Neutrophil (primary cell): ENCODE results near the gene TTLL4.

Experiments used
- H3K27ac ChIP-seq: fragments of 200-600 bp; sonication (generic); 2 replicates; pipeline ENCODE4 v1.5.1; 2016; ENCODE audit warnings: mild to moderate bottlenecking, moderate library complexity
- H3K27me3 ChIP-seq: fragments of 200-600 bp; sonication (generic); 2 replicates; pipeline ENCODE4 v1.6.0; 2016; ENCODE audit warnings: mild to moderate bottlenecking
- H3K36me3 ChIP-seq: fragments of 200-600 bp; sonication (generic); 2 replicates; pipeline ENCODE4 v1.5.1; 2017
- H3K4me1 ChIP-seq, 2 experiments: fragments of 200-600 bp in 1 of 2; sonication (generic) in 1 of 2; 1 replicate in 1 of 2; 2 replicates in 1 of 2; pipeline versions ENCODE4 v1.5.1 to v1.6.1; 2013 to 2016; ENCODE audit warnings: low read depth in 1 of 2, low read length in 1 of 2, mild to moderate bottlenecking in 1 of 2, moderate library complexity in 1 of 2; ENCODE audit not compliant: control insufficient read depth in 1 of 2, insufficient read depth in 1 of 2
- H3K4me3 ChIP-seq, 2 experiments: fragments of 200-600 bp in 1 of 2; sonication (generic) in 1 of 2; 1 replicate in 1 of 2; 2 replicates in 1 of 2; pipeline ENCODE4 v1.5.1; 2013 to 2016; ENCODE audit warnings: low read depth in 1 of 2, low read length in 1 of 2, mild to moderate bottlenecking in 1 of 2, moderate library complexity in 1 of 2
- H3K9me3 ChIP-seq: fragments of 200-600 bp; sonication (generic); 2 replicates; pipeline ENCODE4 v1.5.1; 2016
- TF ChIP-seq, protein P1 (sequence below): fragments of 200-600 bp; sonication (generic); IDR thresholded peaks from 2 replicates; pipeline ENCODE4 v1.5.1; 2016; ENCODE audit warnings: antibody characterized with exemption

TTLL4 gene

DNA sequence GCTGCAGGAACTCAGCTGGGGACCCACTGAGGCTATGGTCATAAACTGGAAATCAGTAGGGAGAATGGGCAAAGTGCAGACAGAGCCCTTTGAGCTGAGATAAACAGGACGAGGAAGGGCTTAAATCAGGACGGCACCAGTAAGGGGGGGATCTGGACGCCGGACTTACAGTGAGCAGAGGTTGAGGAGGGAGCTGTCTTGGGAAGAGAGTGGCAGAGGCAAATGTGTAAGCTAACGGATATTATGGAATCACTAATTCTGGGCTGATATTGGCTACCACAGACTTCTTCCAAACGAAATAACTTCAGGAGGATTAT lies 71.9 kb downstream of the TTLL4 start:
- no peaks in the 10 kb centered on the region for H3K9me3 ChIP-seq
- H3K27ac ChIP-seq = peak overlapping the region; percentile 60
- H3K4me3 ChIP-seq = peak overlapping the region; percentile 52 to 54
- peaks cover 81% of the 10 kb centered on the region for H3K27me3 ChIP-seq
- peaks cover 0 to 8% of the 10 kb centered on the region in 2 experiments for H3K4me1 ChIP-seq
- H3K36me3 ChIP-seq = no peaks in the 10 kb centered on the region
- TF ChIP-seq, protein P1, sequence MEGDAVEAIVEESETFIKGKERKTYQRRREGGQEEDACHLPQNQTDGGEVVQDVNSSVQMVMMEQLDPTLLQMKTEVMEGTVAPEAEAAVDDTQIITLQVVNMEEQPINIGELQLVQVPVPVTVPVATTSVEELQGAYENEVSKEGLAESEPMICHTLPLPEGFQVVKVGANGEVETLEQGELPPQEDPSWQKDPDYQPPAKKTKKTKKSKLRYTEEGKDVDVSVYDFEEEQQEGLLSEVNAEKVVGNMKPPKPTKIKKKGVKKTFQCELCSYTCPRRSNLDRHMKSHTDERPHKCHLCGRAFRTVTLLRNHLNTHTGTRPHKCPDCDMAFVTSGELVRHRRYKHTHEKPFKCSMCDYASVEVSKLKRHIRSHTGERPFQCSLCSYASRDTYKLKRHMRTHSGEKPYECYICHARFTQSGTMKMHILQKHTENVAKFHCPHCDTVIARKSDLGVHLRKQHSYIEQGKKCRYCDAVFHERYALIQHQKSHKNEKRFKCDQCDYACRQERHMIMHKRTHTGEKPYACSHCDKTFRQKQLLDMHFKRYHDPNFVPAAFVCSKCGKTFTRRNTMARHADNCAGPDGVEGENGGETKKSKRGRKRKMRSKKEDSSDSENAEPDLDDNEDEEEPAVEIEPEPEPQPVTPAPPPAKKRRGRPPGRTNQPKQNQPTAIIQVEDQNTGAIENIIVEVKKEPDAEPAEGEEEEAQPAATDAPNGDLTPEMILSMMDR = no peak

DNA sequence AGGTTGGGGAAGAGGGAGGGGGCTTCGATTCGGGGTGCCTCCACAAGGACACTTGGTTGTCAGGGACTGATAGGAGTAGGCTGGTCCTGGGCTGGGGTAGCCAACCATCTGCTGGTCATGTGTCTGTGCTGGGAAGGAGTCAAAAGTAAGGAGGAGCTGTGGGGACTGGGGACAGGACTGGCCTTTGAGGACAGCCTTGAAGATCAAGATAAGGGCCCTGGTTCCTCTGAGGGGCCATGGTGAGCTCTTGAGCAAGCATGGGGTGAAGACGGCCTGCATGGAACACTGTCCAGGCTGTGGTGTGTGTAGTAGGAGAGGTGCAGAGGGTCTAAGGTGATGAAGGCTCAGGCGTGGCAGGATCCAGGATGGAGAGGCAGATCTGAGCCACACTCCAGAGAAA lies 73.1 kb downstream of the TTLL4 start:
- TF ChIP-seq, protein P1 = no peak
- peaks cover 0 to 8% of the 10 kb centered on the region in 2 experiments for H3K4me1 ChIP-seq
- H3K36me3 ChIP-seq = no peaks in the 10 kb centered on the region
- peak overlapping the region in 1 of 2 experiments; percentile 31 for H3K4me3 ChIP-seq
- peaks cover 81% of the 10 kb centered on the region for H3K27me3 ChIP-seq
- H3K27ac ChIP-seq = peak overlapping the region; percentile 6
- no peaks in the 10 kb centered on the region for H3K9me3 ChIP-seq

DNA sequence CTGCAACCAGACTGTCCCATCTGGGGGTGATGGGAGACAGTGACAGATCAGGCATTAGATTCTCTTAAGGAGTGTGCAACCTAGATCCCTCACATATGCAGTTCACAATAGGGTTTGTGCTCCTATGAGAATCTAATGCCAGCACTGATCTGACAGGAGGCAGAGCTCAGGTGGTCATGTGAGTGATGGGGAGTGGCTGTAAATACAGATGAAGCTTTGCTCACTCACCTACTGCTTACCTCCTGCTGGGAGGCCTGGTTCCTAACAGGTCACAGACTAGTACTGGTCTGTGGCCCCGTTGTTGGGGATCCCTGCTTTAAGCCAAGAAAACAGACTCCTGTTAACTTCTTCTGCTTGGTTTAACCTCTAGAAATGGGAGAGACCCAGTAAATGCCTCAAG lies 74.5 kb downstream of the TTLL4 start:
- no peaks in the 10 kb centered on the region for H3K36me3 ChIP-seq
- H3K27ac ChIP-seq = no peak overlapping the region
- peaks cover 68% of the 10 kb centered on the region for H3K27me3 ChIP-seq
- peaks cover 0 to 8% of the 10 kb centered on the region in 2 experiments for H3K4me1 ChIP-seq
- H3K9me3 ChIP-seq = no peaks in the 10 kb centered on the region
- TF ChIP-seq, protein P1 = no peak
- no peak overlapping the region for H3K4me3 ChIP-seq

DNA sequence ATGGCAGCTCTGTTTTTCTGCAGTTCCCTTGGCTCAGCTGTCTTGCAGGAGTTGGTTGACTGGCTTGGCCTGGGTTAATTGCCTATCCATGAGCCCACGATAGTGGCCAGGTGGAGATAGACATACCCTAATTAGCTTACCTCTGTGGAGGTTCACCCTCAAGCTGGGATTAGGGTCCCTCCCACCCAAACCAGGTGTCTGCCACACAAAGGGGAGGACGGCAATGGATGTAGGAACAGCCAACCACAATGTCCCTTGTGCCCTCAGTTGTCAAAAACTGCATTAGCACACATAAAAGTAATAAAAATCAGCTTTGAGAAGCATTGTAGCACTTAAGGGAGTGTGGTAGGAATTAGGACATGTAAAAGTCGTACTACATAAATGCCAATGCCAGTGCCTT lies 75.5 kb downstream of the TTLL4 start:
- no peak overlapping the region for H3K27ac ChIP-seq
- H3K36me3 ChIP-seq = no peaks in the 10 kb centered on the region
- H3K4me3 ChIP-seq = no peak overlapping the region
- TF ChIP-seq, protein P1 = no peak
- peaks cover 0 to 8% of the 10 kb centered on the region in 2 experiments for H3K4me1 ChIP-seq
- no peaks in the 10 kb centered on the region for H3K9me3 ChIP-seq
- H3K27me3 ChIP-seq = peaks cover 61% of the 10 kb centered on the region

DNA sequence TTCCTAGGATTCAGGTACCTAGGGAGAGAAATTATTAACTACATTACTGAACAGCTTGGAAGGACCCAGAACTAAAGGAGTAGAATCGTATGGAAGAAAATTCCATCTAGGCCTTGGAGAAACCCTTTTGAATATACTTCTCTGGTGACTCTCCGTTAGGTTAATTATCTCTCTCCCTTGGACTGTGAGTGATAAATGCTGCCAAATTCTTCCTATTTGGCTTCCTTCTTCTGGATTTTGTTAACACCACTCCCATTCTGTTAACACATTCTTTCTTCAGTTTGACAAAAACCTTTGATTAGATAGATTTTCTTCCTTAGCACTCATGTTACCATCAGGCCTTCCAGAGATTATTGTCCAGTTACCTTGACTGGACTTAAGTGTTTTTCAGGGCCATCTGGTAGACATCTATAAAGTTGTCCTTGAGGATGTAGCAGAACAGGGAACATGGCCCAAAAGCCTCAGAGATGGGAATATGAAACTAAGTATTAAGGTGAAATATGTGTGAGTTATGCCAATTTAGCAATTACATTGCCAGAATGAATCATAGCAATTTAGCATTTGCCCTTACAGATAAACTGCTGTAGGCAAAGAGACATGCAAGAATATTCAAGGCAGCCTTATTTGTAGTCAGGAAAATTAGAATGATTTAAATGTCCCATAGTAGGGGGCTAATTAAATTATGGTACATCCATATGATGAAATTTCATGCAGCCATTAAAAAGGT lies 78.1 kb downstream of the TTLL4 start:
- no peak overlapping the region for H3K4me3 ChIP-seq
- H3K4me1 ChIP-seq = no peaks in the 10 kb centered on the region
- no peaks in the 10 kb centered on the region for H3K36me3 ChIP-seq
- no peak overlapping the region for H3K27ac ChIP-seq
- no peaks in the 10 kb centered on the region for H3K9me3 ChIP-seq
- H3K27me3 ChIP-seq = peaks cover 46% of the 10 kb centered on the region
- TF ChIP-seq, protein P1 = no peak
